IMR-90 (cell line): ENCODE results near the gene CCDC167. TPM values are rescaled to one million over a fixed set of nuclear protein-coding genes. Genes with fewer than 3 reads are reported as not detected.

Source experiments
- ATAC-seq: fragments of 200-7000 bp; cut with Tn5 transposase; 2 replicates; pipeline ENCODE4 v1.9.1; 2020; ENCODE audit warnings: low read depth, mild to moderate bottlenecking, moderate library complexity
- BruUV-seq: library from RNA; stranded (reverse); fragments of 400-500 nt; replicated peaks from 2 replicates; lab custom pipeline; 2021; lab: Mats Ljungman, UMichigan
- CTCF ChIA-PET: fragments of 300-600 bp; formaldehyde crosslinking; extraction: SDS; loops from one replicate; lab custom pipeline; 2021; ENCODE audit warnings: antibody characterized with exemption; lab: Yijun Ruan, JAX
- POLR2A ChIA-PET: fragments of 300-600 bp; sonication (Branson Sonifier 250); formaldehyde crosslinking; loops from one replicate; lab custom pipeline; 2022; ENCODE audit warnings: antibody characterized with exemption; ENCODE audit not compliant: unreplicated experiment; lab: Charles Lee
- DNase-seq: peaks from one replicate; pipeline ENCODE4 v3.0.0; 2013
- H2AFZ ChIP-seq: replicated peaks from 2 replicates; pipeline ENCODE3; 2013; ENCODE audit warnings: low read length, mild to moderate bottlenecking; ENCODE audit not compliant: poor library complexity
- H2AK5ac ChIP-seq: 2 replicates; pipeline ENCODE4 v1.6.1; 2013; ENCODE audit warnings: low read depth, low read length, inconsistent platforms
- H2AK9ac ChIP-seq: replicated peaks from 2 replicates; pipeline ENCODE3; 2013; ENCODE audit warnings: mild to moderate bottlenecking, low read depth, low read length, moderate library complexity; ENCODE audit not compliant: poor library complexity
- H2BK120ac ChIP-seq: 2 replicates; pipeline ENCODE4 v1.6.1; 2013; ENCODE audit warnings: low read depth, low read length, inconsistent platforms
- H2BK15ac ChIP-seq: 3 replicates; pipeline ENCODE4 v1.6.1; 2013; ENCODE audit warnings: low read depth, low read length, inconsistent platforms
- H2BK20ac ChIP-seq: 2 replicates; pipeline ENCODE4 v1.6.1; 2013; ENCODE audit warnings: low read depth, mild to moderate bottlenecking, inconsistent platforms, low read length, moderate library complexity
- H2BK5ac ChIP-seq: 2 replicates; pipeline ENCODE4 v1.6.1; 2013; ENCODE audit warnings: mild to moderate bottlenecking, low read depth, low read length, inconsistent platforms; ENCODE audit not compliant: poor library complexity, severe bottlenecking
- H3K14ac ChIP-seq: replicated peaks from 2 replicates; pipeline ENCODE4 v1.6.1; 2013; ENCODE audit warnings: low read depth, low read length, inconsistent platforms
- H3K18ac ChIP-seq: 2 replicates; pipeline ENCODE4 v1.6.1; 2013; ENCODE audit warnings: low read depth, low read length, control low read depth
- H3K23ac ChIP-seq: 2 replicates; pipeline ENCODE4 v1.6.1; 2013; ENCODE audit warnings: low read depth, low read length, inconsistent platforms
- H3K27ac ChIP-seq: 2 replicates; pipeline ENCODE4 v1.5.1; 2013; ENCODE audit warnings: mild to moderate bottlenecking, control low read depth, low read length; ENCODE audit not compliant: insufficient read depth
- H3K27me3 ChIP-seq: 2 replicates; pipeline ENCODE4 v1.6.1; 2013; ENCODE audit warnings: low read length; ENCODE audit not compliant: control insufficient read depth, insufficient read depth
- H3K36me3 ChIP-seq: 2 replicates; pipeline ENCODE4 v1.6.1; 2013; ENCODE audit warnings: low read length, mixed read lengths; ENCODE audit not compliant: control insufficient read depth, insufficient read depth
- H3K4ac ChIP-seq: 2 replicates; pipeline ENCODE4 v1.6.1; 2013; ENCODE audit warnings: low read depth, low read length, inconsistent platforms
- H3K4me1 ChIP-seq: 2 replicates; pipeline ENCODE4 v1.6.1; 2013; ENCODE audit warnings: low read length, mixed read lengths; ENCODE audit not compliant: control insufficient read depth, insufficient read depth
- H3K4me2 ChIP-seq: 2 replicates; pipeline ENCODE4 v1.6.1; 2013; ENCODE audit warnings: low read depth, mild to moderate bottlenecking, control low read depth, low read length, moderate library complexity
- H3K4me3 ChIP-seq: 2 replicates; pipeline ENCODE4 v1.5.1; 2013; ENCODE audit warnings: low read depth, mild to moderate bottlenecking, control low read depth, low read length, moderate library complexity; ENCODE audit not compliant: insufficient read depth
- H3K56ac ChIP-seq: 2 replicates; pipeline ENCODE4 v1.6.1; 2013; ENCODE audit warnings: low read length, inconsistent platforms; ENCODE audit not compliant: insufficient read depth; ENCODE audit errors: extremely low read depth
- H3K79me1 ChIP-seq, 2 experiments: 2 replicates each; pipeline ENCODE4 v1.6.1; 2013; ENCODE audit warnings: low read length in 2 of 2, inconsistent platforms in 1 of 2, low read depth in 1 of 2
- H3K9ac ChIP-seq: 2 replicates; pipeline ENCODE4 v1.6.1; 2013; ENCODE audit warnings: low read depth, low read length, control low read depth
- H3K9me1 ChIP-seq: 2 replicates; pipeline ENCODE4 v1.6.1; 2013; ENCODE audit warnings: low read length, inconsistent platforms; ENCODE audit not compliant: insufficient read depth
- H3K9me3 ChIP-seq: 2 replicates; pipeline ENCODE4 v1.6.1; 2013; ENCODE audit warnings: low read length; ENCODE audit not compliant: control insufficient read depth, insufficient read depth
- H4K20me1 ChIP-seq: 2 replicates; pipeline ENCODE4 v1.6.1; 2013; ENCODE audit warnings: low read length, inconsistent platforms; ENCODE audit not compliant: insufficient read depth
- H4K5ac ChIP-seq: 2 replicates; pipeline ENCODE4 v1.6.1; 2013; ENCODE audit warnings: mild to moderate bottlenecking, low read depth, low read length, control low read depth
- H4K8ac ChIP-seq, 2 experiments: 2 replicates each; pipeline ENCODE4 v1.6.1; 2013; ENCODE audit warnings: low read depth in 2 of 2, low read length in 2 of 2, control low read depth in 1 of 2, inconsistent platforms in 1 of 2
- H4K91ac ChIP-seq: 2 replicates; pipeline ENCODE4 v1.6.1; 2013; ENCODE audit warnings: low read depth, low read length, inconsistent platforms; ENCODE audit not compliant: insufficient read depth
- BHLHE40 ChIP-seq: fragments of 150-350 bp; IDR thresholded peaks from 2 replicates; pipeline ENCODE4 v1.6.1; 2016; ENCODE audit warnings: mild to moderate bottlenecking, low read depth, low read length
- CEBPB ChIP-seq: IDR thresholded peaks from 2 replicates; pipeline ENCODE4 v1.6.1; 2012; ENCODE audit warnings: low read depth, low read length, improper control_type of control experiment
- CHD1 ChIP-seq: IDR thresholded peaks from 2 replicates; pipeline ENCODE4 v1.6.1; 2012; ENCODE audit warnings: low read depth, low read length, improper control_type of control experiment
- MAFK ChIP-seq: IDR thresholded peaks from 2 replicates; pipeline ENCODE4 v1.6.1; 2012; ENCODE audit warnings: low read depth, low read length, improper control_type of control experiment
- NFE2L2 ChIP-seq: fragments of 150-350 bp; IDR thresholded peaks from 2 replicates; pipeline ENCODE4 v1.6.1; 2016; ENCODE audit warnings: low read depth, mild to moderate bottlenecking, low read length
- POLR2A ChIP-seq: IDR thresholded peaks from 2 replicates; pipeline ENCODE4 v1.6.1; 2012; ENCODE audit warnings: mild to moderate bottlenecking, low read depth, low read length
- RAD21 ChIP-seq: IDR thresholded peaks from 2 replicates; pipeline ENCODE4 v1.6.1; 2012; ENCODE audit warnings: low read length, improper control_type of control experiment
- RCOR1 ChIP-seq: IDR thresholded peaks from 2 replicates; pipeline ENCODE4 v1.6.1; 2012; ENCODE audit warnings: mild to moderate bottlenecking, low read length, improper control_type of control experiment; ENCODE audit not compliant: insufficient replicate concordance
- SMC3 ChIP-seq: fragments of 150-350 bp; IDR thresholded peaks from 2 replicates; pipeline ENCODE4 v1.6.1; 2016; ENCODE audit warnings: low read depth, mild to moderate bottlenecking, antibody characterized with exemption, low read length, moderate library complexity
- WGBS, 2 experiments: methylation state at CpG; one replicate each; pipeline versions ENCODE4 v1.1.5 to v1.1.7; 2013; ENCODE audit warnings: missing lambda C conversion rate in 2 of 2; ENCODE audit not compliant: insufficient read length in 1 of 2; ENCODE audit errors: extremely low coverage in 2 of 2; 5-methylcytosine and 5-hydroxymethylcytosine counted together
- dilution Hi-C: fragments of 300-500 bp; cut with HindIII; formaldehyde crosslinking; loops from one replicate; pipeline ENCODE4 v1.14.3; 2018; ENCODE audit warnings: low sequenced_read_pairs; ENCODE audit not compliant: unreplicated experiment
- in situ Hi-C: fragments of 300-500 bp; cut with MboI; formaldehyde crosslinking; loops from 3 replicates; pipeline ENCODE4 v1.14.3; 2019; ENCODE audit warnings: low sequenced_read_pairs, inconsistent platforms, mixed read lengths
- intact Hi-C: fragments of 100-400 bp; cut with micrococcal nuclease; formaldehyde crosslinking; loops from 2 replicates; pipeline ENCODE4 v1.10.0; 2022
- polyA plus RNA-seq, 3 experiments: library from polyadenylated mRNA; depleted of rRNA; stranded (reverse); fragments of >200 nt; gene quantifications; 2 replicates each; pipeline ENCODE4 v1.2.3, GENCODE V29; 2012; ENCODE audit warnings: low replicate concordance in 1 of 3
- total RNA-seq: library from RNA; depleted of rRNA; stranded (reverse); fragments of >200 nt; gene quantifications from 2 replicates; pipeline ENCODE4 v1.2.3, GENCODE V29; 2012
- TF ChIP-seq, protein P1 (sequence below): fragments of 150-350 bp; IDR thresholded peaks from 2 replicates; pipeline ENCODE4 v1.6.1; 2017; ENCODE audit warnings: mild to moderate bottlenecking, antibody characterized with exemption, low read length, low read depth
- TF ChIP-seq, protein P2 (sequence below): fragments of 150-350 bp; IDR thresholded peaks from 2 replicates; pipeline ENCODE4 v1.6.1; 2016; ENCODE audit warnings: low read depth, mild to moderate bottlenecking, low read length, moderate library complexity, borderline replicate concordance

The CCDC167 gene
- total and polyA plus RNA-seq, 2 of the 4 experiments (the other 2 are of a cell fraction): 35.8 to 96.8 TPM

DNA sequence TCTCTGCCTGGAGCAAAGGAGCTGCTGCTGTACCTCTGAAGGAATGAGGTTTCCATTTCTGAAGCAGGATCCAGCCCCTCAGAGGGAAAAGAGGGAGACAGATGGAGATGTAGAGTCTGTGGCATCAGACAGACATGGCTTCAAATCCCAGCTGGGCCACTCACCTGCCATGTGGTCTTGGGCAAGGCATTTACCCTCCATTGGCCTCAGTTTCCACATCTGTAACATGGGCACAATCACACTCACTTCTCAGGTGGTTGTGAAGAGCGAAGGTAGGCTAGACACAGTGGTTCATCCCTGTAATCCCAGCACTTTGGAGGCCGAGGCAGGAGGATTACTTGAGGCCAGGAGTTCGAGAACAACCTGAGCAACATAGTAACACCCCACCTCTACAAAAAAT is 32.4 kb upstream of the CCDC167 start:
- intact Hi-C loops: no loop called here
- Histone ChIP-seq H3K9ac (no peak overlapping the region), H3K9me1 (no peaks in the 10 kb centered on the region), H4K5ac (no peak overlapping the region), H2AK9ac (no peak overlapping the region), H4K20me1 (peaks cover 8% of the 10 kb centered on the region; the same call in 1 of the 2 replicates), H3K4me1 (peaks cover 4% of the 10 kb centered on the region; the same call in 1 of the 2 replicates), H4K8ac (no peak overlapping the region), H3K4me3 (no peak overlapping the region), H3K4me2 (no peak overlapping the region), H2BK5ac (no peak overlapping the region), H2BK15ac (no peak overlapping the region), H3K36me3 (no peaks in the 10 kb centered on the region), H3K27ac (no peak overlapping the region), H3K18ac (no peak overlapping the region), H2BK20ac (no peak overlapping the region), H3K9me3 (no peaks in the 10 kb centered on the region), H2BK120ac (no peak overlapping the region), H3K56ac (no peak overlapping the region), H4K91ac (no peak overlapping the region), H3K14ac (no peak overlapping the region), H3K27me3 (peaks cover 89% of the 10 kb centered on the region), H3K4ac (no peak overlapping the region), H2AK5ac (no peak overlapping the region), H2AFZ (no peak overlapping the region), H3K23ac (no peak overlapping the region), H3K79me1 (no peaks in the 10 kb centered on the region)
- no CpG with 5 or more reads among the region's 3 CpGs for whole genome bisulfite sequencing, 2 experiments
- BruUV-seq: no TSS peak
- TF ChIP-seq BHLHE40 (no peak), CEBPB (no peak), CHD1 (no peak), POLR2A (no peak), NFE2L2 (no peak), MAFK (no peak), RCOR1 (no peak), SMC3 (no peak), RAD21 (no peak)
- TF ChIP-seq, protein P1, sequence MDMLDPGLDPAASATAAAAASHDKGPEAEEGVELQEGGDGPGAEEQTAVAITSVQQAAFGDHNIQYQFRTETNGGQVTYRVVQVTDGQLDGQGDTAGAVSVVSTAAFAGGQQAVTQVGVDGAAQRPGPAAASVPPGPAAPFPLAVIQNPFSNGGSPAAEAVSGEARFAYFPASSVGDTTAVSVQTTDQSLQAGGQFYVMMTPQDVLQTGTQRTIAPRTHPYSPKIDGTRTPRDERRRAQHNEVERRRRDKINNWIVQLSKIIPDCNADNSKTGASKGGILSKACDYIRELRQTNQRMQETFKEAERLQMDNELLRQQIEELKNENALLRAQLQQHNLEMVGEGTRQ: no peak
- TF ChIP-seq, protein P2, sequence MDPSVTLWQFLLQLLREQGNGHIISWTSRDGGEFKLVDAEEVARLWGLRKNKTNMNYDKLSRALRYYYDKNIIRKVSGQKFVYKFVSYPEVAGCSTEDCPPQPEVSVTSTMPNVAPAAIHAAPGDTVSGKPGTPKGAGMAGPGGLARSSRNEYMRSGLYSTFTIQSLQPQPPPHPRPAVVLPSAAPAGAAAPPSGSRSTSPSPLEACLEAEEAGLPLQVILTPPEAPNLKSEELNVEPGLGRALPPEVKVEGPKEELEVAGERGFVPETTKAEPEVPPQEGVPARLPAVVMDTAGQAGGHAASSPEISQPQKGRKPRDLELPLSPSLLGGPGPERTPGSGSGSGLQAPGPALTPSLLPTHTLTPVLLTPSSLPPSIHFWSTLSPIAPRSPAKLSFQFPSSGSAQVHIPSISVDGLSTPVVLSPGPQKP: no peak
- POLR2A ChIA-PET: no interaction called here
- in situ Hi-C loops: no loop called here
- CTCF ChIA-PET: no interaction called here
- dilution Hi-C loops: no loop called here
- DNase-seq: no peak
- ATAC-seq: no peak
